GM18868 (cell line): ENCODE data around the gene ZNF319.

Experiments
- ATAC-seq: cut with Tn5 transposase; IDR thresholded peaks from one replicate; pipeline ENCODE4 v1.9.1; 2021; ENCODE audit warnings: mild to moderate bottlenecking, moderate library complexity; ENCODE audit not compliant: unreplicated experiment

Gene ZNF319

DNA sequence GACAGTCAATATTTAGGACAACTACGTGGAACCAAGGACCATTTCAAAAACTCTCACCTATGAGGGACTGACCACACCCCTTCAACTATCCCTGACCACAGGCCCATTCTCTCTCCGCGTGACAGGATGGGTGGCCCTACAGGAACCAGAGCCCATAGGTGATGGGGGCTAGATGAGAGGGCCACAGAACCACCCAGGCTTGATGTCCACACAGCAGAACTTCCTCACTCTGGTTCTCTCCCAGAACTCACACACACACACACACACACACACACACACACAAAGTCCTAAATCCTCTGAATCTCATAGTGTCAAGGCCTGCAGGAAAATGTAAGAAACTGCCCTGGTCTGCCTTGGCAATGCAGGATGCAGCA, 1.5 kb downstream of the ZNF319 start:
- no peak for ATAC-seq

DNA sequence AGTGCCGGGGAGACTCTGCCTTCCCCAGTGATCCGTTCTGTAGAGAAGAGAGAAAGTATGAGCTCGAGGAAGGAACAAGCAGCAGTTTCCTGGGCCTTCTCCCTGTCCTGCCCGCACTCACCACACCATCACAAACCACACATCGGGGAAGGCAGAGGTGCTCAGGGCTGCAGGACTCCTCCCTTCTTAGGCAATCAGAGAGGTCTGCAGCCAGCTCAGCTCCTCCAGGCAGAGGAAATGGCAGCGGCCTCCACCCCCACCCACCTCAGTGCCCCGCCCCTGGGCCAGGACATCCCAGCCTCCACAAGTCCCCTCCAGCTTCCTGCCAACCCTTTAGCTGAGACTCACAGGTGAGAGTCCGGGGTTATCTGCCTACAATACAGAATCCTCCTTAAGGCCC, 2.0 kb downstream of the ZNF319 start:
- ATAC-seq, result no peak

DNA sequence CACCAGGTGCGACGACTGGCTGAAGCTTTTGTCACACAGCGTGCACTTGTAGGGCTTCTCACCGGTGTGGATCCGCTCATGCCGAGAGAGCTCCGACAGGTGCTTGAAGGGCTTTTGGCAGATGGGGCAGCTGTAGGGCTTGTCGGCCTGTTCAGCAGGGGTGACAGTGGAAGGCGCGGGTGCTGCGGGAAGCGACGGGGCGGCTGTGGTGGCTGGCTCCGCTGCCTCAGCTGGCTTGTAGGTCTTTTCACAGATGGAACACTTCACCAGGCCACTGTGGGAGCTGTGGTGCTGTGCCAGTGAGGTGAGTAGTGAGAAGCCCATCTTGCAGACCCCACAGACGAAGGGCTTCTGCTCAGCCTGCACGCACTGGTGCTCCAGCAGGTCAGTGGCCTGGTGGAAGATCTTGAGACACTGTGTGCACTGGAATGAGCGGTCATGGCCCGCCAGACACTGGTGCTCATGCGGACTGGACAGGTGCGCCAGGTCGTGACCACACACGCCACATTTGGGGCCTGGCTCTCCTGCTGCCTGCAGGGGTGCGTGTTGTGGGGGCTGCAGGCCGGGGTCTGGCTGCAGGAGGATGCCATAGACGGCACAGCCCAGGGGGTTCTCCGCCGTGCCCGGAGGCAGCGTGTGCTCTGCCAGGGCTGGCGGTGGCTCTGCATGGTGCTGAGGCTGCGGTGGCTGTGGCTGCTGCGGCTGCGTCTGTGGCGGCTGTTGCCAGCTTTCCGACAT, 2.8 kb downstream of the ZNF319 start:
- no peak for ATAC-seq

DNA sequence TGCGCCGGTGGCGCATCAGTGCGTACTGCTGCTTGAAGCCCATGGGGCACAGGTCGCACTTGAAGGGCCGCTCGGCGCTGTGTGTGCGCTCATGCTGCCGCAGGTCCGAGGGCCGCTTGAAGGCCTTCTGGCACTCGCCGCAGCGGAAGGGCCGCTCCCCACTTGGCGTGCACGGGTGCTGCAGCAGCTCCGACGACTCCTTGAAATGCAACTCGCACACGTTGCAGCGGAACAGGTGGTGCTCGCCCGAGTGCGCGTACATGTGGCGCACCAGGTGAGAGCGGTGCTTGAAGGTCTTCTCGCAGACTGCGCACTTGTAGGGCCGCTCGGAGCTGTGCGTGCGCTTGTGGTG, 3.3 kb downstream of the ZNF319 start:
- no peak for ATAC-seq

DNA sequence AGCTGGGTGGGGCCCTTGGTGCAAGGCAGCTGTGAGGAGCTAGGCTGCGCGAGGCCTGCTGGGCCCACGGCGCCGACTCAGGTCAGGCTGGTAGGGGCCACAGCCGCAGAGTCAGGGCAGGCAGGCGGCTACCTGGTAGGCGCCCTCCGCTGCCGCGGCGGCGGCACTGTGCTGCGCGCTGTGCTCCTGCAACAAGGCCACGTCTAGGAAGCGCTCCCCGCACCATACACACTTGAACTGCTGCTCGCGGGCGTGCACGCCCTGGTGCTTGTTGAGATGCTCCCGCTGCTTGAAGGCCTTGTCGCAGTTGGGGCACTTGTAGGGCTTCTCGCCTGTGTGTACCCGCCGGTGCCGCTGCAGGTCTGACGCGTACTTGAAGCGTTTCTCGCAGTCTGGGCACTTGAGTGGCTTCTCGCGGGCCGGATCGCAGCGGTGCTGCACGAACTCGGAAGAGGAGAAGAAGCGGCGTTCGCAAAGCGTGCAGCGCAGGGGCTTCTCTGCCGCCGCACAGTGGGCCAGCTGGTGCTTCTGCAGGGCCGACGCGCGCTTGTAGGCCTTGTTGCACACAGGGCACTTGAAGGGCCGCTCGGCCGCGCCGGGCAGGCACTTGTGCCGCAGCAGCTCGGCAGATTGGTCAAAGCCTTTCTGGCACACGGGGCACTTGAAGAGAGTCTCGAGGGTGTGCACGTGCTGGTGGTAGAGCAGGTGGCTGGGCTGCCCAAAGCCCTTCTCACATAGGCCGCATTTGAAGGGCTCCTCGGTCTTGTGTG, 3.9 kb downstream of the ZNF319 start:
- no peak for ATAC-seq

DNA sequence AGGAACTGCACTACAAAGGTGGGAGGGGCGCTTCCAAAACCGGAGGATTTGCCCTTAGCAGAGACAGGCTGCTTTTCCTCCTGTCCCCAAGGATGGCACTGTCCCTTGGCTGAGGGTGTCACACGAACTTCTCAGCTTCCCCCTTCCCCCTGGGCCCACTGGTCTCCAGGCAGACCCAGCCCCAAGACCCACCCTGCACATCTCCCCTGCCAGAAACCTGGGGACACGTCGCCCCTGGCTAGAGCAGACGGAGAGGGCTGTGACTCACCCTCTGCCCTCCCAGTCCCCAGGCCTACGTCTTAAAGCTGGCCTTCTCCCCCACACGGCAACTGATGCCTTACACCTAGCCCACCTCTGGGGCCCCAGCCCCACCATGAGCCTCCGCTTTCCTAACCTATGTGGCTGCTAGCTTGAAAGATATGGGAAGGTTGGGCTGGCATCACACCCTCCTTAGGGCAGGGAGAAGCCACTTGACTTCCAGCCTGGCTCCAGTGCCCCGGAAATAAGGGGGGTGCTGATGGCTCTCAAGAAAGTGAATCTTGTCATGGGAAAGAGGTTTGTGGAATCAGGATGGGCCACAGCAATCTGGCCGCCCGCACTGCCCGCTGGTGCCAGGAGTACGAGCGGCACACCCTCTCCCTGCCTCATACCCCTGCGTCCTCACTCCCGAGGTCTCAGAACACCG, 4.6 kb downstream of the ZNF319 start:
- ATAC-seq, result no peak

DNA sequence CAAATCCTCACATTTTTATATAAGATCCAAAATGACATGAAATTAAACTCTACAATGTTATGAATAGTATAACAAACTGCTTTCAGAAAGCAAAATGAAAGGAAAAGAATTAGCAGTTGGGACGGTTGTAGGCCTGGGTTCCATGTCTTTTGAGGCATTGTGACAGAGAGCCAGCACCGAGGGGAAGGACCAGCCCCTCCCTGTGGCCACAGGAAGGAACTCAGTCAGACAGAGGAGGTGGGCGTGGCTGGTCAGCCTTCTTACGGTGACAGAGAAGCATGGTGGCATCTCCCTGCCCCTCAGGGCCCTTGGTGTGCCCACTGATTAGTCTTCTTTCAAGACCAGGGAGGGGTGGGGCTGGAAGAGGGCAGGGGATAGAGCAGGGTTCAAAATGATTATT, 5.7 kb downstream of the ZNF319 start:
- peak; percentile 74 for ATAC-seq

DNA sequence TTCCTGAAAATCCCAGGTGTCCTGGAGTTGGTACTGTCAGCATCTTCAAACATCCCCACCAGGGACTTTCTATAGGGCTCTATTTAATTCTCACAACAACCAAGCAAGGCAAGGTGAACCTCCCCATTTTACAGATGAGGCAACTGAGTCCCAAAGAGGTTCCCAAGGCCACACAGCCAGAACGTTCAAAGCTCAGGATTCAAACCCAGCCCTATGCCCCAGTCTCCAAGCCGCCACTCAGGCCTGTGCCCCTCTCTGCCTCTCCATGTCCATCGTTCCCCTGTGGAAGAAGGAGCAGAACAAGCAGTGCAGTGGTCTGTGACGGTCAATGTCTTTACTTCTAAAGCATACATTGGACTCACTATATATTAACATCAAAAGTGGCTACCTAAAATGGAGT, 6.1 kb downstream of the ZNF319 start:
- ATAC-seq, result no peak

DNA sequence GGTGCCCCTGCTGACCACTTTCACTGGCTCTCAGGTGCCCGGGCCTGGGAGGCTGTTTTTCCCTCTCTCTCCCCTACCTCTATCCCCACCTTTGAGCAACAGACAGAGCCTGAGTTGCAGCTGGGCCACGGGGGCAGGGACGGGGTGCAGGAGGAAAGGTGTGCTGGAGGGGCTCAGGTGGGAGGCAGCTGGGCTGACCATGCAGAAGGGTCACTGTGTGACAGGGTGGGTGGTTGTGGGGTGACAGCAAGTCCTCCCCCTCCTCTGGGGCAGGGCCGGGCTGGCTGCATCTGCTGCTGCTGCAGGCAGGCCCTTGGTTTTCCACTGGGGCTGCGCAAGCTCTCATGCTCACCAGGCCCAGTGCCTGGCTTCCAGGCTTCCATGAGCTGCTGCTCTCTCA, 6.6 kb downstream of the ZNF319 start:
- ATAC-seq, result no peak

DNA sequence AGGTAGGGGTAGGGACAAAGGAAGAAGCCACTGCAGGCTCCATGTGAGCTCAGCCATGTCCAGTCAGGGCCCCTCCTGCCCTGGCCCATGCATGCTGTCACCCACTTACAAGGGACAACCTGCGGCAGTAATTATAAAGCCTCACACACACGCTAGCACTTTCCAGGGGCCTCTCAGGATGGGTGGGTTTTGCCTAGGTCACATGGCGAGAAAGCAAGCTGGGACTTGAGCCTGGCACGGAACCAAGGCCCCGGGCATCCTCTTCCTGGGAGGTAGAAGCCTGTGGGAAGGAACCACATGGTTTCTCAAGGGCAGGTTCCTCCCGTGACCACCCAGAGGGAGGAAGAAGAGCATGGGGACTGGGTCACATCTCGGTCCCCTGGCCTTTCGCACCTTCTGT, 7.0 kb downstream of the ZNF319 start:
- no peak for ATAC-seq

DNA sequence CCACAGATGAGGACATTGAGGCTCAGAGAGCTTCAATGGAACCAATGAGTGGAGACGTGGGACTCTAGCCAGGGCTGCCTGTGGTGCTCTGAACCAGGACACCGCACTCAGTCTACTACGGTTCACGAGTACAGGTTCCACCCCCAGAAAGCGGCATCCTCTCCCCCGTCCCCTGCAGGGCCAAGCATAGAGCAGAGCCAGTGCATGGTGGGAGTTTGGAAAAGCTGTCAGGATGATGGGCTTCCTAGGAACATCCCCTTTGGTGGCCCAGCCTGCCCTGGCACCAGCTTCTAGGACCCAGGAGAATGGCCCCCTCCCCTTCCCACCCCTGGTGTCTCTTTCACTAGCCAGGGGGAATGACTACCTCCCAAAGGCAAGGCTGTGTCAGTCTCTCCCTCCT, 8.4 kb downstream of the ZNF319 start:
- ATAC-seq, result no peak

DNA sequence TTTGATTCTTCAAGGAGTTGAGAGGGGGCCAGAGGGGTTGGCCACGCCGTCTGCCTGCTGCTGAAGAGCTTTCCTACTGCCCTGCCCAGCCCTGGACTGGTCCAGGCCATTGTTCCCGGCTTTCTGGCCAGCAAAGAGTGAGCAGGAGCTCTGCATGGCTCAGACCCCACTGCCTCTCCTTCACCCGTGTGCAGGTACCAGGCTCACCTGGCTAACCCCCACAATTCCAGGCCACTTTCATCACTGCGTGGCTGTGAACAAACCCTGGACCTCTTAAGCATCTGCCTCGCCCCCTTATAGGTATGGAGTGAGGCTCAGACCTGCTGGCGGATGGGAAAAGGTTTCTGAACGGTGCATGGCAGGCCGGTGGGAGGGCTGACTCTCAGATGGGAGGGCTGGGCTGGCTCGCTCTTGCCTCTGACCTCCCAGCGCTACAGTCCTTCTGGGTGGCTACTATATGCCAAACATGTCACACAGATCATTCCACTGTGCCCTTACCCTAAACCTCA, 8.9 kb downstream of the ZNF319 start:
- no peak for ATAC-seq

DNA sequence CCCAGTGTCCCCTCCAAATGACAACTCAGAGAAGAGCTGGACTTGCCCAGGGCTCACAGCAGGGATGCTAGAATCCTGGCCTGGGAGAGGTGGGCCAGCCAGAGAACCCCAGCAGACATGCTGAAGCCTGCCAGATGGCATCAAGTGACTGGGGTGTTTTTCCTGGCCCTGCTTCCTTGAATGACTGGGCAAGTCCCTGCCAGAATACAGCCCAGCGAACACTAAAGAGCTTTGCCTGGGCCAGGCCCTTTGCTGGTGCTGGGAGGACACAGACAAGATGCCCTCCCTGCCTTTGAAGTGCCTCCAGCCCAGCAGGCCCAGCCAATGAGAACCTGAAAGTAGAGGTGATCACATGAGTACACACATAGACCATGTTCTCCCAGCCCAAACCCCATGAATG, 11.5 kb downstream of the ZNF319 start:
- no peak for ATAC-seq

DNA sequence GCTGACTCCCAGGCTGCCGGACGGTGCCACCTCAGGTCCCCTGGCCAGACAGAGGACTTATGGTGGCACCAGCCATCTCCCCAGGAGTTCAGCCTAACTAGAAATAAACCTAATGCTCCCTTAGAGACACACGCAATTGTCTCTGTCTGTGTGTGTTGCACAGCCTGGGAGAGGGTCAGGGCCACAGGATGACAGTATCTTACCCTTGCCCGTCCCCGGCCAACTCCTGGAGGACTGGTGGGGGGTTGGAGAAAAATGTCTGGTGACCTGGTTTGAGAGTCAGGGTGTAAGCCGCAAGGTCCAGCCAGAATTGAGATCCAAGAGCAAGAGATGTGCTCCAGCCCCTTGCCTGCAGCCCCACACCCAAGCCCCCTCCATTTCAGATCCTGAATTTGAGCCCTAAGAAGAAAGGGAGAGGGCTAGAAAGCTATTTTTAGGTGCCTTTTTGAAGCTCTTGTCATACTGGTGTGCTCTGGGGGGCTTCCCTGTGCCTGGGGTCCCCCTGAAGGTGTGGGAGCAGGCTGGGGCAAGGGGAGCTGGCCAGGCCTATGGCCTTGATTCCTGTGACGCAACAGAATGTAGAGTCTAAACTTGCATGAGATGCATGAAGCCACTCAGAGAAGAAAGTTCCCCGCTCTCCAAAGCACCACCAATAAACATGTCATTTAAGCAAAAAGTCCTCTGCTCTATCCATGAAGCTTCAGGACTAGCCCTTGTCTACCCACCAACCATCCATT, 12.9 kb downstream of the ZNF319 start:
- no peak for ATAC-seq

DNA sequence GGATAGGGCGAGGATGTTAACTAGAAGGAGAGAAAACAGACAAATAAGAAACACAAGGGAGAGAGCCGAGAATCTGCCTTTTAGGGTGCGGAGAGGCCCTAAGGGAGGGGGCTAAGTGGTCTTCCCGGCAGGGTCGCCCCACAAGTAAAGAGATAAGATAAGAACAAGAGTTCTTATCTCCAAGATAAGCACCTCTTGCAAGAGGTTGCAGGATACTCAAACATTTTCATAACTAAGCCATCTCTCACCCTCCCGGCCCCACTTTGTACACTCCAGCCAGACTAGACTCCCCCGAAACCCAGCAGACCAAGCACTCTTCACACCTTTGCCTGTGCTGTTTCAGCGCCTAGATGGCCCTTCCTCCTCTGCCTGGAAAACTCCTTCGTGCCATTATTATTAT, 14.3 kb downstream of the ZNF319 start:
- no peak for ATAC-seq

DNA sequence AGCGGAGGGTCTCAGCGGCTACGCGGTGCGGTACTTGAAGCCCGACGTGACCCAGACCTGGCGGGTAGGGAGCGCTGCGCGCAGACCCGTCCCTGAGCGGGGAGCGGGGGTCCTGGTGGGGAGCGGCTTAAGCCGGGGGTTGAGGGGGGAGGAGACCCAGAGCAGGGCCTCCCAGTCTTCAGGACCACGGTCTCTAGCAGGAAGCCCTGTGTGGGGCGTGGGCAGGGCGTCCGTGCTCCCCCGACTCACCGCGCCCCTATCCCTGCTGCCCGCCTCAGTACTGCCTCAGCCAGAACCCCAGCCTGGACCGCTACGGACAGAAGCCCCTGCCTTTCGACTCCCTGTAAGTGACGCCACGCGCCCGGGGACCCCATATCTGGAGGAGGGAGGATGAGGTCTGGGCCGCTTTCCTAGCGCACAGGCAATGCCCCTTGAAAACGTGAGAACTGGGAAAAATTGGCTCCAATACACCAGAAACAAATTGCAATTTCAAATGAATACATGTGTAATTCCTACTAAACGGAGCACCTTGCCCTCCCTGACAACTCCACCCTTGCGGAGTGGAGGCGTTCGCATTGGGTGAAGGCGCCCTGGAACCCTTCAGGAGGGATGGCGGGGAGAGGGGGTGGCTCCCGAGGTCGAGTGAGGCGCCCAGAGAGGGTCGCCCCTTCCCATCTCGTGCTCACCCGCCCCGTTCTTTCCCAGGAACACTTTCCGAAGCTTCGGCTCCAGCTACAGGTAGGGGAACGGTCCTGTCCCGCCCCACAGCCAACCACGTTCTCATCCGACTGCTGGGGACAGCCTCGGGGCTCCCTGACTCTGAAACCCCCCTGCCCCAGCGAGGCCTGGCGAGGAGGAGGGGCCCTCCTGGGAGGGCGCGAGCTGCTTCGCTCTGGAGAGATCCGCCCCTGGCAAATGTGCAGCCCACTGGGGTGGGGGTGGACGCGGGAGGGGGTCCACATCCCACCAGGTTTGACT, 15.0 kb downstream of the ZNF319 start:
- ATAC-seq, result peak; percentile 15

DNA sequence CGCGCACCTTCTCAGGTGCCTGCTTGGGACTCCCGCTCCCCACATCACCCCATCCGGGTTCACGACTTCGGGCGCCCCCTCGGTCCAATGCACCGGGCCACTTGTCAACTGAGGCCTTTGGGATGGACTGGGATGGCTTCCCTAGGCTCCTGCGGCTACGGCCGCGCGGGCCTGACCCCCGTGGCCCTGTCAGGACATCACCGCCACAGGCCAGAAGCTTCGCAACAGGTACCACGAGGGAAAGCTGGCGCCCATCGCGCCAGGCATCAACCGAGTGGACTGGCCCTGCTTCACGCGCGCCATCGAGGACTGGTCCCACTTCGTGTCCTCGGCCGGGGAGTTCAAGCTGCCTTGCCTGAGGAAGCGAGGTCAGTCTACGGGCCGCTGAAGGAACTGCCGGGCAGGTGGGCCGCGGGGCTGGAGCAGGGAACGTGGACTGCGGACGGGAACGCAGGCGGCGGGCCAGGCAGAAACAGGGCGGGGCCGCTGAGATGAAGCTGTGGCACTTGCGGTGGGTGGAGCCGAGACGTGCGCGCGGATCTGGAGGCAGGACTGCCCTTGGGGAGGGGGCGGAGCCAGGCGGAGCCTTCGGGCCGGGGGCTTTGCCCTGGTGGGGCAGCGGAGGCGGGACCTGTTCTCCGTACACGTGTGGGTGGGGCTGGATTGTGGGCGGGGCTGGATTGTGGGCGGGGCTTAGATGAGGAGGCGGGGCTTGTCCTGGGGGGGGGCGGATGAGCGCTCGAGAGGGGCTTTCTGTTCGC, 15.8 kb downstream of the ZNF319 start:
- peak; percentile 79 for ATAC-seq

DNA sequence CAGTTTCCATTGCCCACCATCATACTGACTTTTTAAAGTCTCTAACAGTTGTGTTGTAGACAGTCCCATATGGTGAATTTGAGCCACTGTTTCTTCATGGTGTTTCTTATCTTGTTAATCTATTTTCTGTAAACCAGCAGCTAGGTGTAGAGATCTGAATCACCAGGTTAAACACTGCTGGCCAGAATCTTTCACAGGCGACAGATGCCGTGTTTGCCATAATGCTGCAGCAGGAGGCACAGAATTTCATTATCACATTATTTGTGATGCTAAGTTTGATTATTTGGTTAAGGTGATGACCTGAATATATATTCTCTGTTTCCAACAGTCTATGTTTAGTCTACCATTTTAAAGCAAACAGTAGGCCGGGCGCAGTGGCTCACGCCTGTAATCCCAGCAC, 18.1 kb downstream of the ZNF319 start:
- no peak for ATAC-seq

DNA sequence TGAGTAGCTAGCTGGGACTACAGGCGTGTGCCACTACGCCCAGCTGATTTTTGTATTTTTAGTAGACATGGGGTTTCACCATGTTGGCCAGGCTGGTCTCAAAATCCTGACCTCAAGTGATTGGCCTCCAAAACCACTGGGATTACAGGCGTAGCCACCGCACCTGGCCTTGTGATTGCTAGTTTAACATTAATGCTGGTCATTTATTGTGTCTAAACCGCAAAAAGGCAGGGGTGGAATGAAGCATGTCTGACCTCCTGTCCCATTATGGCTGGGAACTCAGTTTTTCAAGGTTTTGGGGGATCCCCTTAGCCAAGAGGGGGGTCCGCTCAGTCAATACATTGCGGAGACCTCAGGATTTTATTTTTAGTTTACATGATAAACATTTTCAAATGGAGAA, 18.8 kb downstream of the ZNF319 start:
- ATAC-seq, result no peak
